GM18867 (cell line): ENCODE results near the gene DDX31.
"Not testable (repeated sequence)": the region's sequence is repeated elsewhere in the genome, so short reads cannot be mapped to it uniquely, and the experiment has no call there.

Experiments
- ATAC-seq: cut with Tn5 transposase; IDR thresholded peaks from one replicate; pipeline ENCODE4 v1.9.1; 2021; ENCODE audit warnings: mild to moderate bottlenecking, moderate library complexity; ENCODE audit not compliant: unreplicated experiment

DDX31 gene

DNA sequence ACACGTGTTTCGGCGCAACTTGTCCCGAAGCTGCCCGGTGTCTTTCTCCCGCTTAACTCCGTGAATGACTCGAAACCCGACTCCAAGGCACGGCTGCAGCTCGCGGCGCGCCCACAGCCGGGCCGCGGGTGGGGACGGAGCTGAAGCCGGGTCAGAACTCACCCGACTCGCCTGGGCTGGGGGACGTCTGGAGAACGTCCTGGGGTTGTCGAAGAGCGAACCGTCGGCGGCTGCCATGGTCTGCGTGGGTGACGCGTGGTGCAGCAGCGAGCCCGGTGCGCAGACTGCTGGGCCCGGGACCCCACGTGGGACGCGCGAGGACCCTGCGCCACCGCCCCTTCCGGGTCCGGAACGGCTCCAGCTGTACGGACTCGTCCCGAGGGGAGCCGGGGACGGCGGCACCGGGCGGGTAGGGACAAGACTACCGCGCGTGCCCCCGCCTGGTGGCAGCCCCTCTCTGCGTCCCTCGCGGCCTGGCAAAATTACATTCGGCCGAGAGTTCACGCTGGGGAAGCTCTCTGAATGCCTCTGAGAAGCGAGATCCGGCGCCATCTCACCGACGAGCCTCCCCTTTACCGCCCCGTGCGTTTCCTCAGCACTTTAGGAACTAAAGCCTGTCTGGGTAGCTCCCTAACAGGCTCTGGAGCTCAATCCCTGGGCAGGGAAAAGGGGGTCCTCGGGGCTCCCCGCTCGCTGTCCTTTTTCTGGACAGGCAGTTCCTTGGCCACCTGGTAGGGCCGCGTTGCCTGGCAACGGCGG is at the start of gene DDX31:
TSS of gene DDX31 (minus strand) at position 286 of the 759 bp plus-strand sequence. CDS start at position 237, 49 bp downstream.
- ATAC-seq = peak; percentile 81

DNA sequence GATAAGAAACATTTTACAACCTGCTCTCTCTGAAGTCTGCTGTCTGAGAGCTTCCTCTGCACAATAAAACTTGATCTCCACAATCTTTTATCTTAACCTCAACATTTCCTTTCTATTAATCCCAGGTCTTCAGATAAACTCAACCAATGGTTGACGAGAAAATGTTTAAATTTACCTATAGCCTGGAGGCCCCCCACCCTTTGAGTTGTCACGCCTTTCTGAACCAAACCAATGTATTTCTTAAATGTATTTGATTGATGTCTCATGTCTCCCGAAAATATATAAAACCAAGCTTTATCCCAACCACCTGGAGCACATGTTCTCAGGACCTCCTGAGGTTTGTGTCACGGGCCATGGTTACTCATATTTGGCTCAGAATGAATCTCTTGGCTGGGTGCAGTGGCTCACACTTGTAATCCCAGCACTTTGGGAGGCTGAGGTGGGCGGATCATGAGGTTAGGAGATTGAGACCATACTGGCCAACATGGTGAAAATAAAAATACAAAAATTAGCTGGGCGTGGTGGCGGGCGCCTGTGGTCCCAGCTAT is 48.7 kb upstream of the DDX31 start:
- ATAC-seq = not testable (repeated sequence)

DNA sequence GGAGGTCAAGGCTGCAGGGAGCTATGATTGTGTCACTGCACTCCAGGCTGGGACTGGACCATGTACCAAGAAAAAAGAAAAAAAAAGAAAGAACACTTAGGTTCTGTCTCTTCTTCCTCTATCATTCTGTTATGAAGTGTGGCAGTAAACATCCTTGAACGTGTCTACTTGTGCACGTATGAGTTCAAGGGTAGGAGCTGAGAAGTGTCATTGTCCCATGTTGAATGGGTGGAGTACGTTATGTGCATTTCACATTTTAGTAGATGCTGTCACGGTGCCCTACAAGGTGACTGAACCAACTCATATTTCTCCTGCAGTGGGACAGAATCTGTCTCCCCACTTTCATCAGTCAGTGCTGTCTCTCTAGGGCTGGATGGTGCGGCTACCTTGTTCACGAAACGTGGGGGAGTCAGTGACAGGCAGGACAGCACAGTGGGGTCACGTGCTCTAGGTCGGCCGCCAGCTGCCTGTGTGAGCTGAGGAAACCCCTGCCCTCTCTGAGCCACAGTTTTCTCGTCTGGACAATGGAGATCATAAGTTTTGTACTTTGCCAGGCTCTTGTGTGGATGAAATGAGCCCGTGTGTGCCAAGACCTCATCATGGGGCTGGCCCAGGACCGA is 47.7 kb upstream of the DDX31 start:
- ATAC-seq = no peak

GRCh38 chr9:132716007-132716406 is 46.2 kb upstream of the DDX31 start:
- no peak for ATAC-seq

- ATAC-seq = no peak
Observed at GRCh38 chr9:132712753-132713152, 43.0 kb upstream of the DDX31 start.

DNA sequence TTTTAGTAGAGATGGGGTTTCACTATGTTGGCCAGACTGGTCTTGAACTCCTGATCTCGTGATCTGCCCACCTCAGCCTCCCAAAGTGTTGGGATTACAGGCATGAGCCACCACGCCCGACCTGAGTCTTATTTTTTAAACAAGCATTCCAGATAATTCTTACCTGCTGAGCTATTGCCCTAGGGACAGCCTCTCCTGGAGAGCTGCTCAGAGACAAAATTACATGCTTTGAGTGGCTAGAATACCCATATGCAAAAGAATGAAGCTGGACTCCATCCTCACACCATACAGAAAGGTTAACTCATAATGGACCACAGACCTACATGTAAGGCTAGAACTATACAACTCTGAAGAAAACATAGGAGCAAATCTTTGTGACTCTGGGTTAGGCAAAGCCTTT is 42.1 kb upstream of the DDX31 start:
- ATAC-seq = no peak

DNA sequence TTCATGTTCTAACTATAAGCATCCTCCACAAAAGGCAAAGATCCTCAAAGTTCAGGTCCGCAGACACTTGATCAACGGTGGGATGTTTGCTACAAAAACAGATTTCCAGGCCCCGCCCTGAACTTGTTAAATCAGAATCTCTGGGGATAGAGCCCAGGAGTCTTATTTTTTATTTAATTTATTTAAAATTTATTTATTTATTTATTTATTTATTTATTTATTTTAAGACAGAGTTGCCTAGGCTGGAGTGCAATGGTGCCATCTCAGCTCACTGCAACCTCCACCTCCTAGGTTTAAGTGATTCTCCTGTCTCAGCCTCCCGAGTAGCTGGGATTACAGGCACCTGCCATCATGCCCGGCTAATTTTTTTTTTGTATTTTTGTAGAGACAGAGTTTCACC is 41.4 kb upstream of the DDX31 start:
- ATAC-seq = not testable (repeated sequence)

GRCh38 chr9:132710333-132710732 is 40.5 kb upstream of the DDX31 start:
- no peak for ATAC-seq

DNA sequence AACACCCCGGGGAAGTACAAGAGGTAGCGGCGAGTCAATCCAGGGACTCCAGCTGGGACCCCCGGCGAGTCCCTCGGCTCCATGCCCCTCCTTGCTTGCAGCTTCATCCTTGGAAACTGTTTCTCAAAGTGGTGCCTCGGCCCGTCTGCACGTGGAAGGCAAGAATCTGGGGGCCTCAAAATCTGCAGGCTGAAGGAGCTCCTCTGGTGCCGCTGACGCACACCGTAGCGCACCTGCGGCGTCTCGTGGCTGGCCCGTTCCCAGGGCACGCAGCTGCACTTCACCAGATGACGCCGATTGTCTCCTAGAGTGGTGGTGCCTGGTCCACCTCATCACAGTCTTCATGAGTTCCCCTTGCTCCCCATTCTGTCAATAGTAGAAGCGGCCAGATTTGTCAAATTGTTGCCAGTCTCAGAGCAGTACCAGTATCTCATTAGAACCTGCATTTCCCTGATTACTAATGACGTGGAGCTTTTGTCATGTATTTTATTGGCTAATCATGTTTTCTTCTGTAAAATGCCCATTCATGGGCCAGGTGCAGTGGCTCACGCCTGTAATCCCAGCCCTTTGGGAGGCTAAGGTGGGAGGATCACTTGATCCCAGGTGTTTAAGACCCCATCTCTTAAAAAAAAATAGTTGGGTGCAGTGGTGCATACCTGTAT is 39.1 kb upstream of the DDX31 start:
- ATAC-seq = no peak

DNA sequence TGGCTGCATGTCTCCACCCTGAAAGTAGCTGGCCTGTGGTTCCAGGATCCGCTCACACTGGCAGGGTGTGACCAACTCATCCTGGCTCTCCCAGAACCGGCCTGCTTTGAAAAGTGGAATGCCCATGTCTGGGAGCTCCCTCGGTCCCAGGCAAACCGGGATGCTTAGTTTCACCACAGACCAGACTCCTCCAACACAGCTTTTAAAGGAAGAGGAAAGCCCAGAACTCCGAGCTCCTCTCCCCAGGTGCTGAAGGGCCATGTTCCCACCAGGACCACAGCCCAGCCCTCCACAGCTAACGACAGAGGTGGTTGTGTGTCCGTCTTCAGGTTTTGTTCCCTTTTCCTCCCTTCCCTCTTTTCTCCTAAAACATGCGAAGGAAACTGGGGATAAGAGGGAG is 38.5 kb upstream of the DDX31 start:
- ATAC-seq = no peak

- no peak for ATAC-seq
Observed at GRCh38 chr9:132703336-132703735, 33.6 kb upstream of the DDX31 start.

GRCh38 chr9:132702254-132702653 is 32.5 kb upstream of the DDX31 start:
- no peak for ATAC-seq

DNA sequence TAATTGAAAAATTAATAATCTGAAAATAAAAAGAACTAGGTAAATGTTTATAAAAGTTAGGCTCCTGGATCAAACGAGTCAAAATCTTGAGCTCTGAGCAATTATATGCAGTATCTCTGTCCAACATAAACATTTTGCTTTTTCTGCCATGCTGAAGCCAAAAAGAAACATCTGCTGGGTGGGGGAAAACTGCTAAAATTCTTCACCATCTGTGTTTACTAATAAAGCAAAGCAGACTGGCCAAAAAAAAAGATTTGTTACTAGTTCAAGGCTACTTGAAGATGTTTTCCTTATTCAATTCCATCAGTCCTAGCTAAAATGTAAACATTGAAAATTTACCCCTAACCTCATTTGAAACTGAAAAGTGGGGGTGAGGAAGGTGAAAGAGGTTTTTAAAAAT is 30.2 kb upstream of the DDX31 start:
- ATAC-seq = no peak

- no peak for ATAC-seq
Observed at GRCh38 chr9:132698989-132699388, 29.2 kb upstream of the DDX31 start.

GRCh38 chr9:132697230-132697629 is 27.4 kb upstream of the DDX31 start:
- ATAC-seq = no peak

DNA sequence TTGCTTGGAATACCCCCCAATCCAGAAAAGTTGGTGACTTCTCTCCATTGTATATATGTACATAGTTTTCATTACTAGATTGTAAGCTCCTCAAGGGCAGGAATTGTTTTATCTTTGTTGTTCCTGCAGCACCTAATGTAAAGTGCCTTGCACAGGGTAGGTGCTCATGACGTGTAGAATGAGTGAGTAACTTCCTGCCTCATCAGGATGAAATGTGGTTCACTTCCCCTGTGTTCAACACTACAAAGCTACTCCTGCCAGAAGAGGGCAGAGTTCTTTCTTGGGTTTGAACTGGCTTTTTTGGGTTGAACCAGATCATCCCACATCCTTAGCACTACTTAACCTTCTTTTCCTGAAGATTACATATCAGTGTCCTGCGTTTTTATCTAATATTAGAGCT is 24.4 kb upstream of the DDX31 start:
- no peak for ATAC-seq

GRCh38 chr9:132690696-132691095 is 20.9 kb upstream of the DDX31 start:
- ATAC-seq = no peak

GRCh38 chr9:132683873-132684272 is 14.1 kb upstream of the DDX31 start:
- ATAC-seq = no peak

- ATAC-seq = no peak
Observed at GRCh38 chr9:132681561-132681960, 11.8 kb upstream of the DDX31 start.

- no peak for ATAC-seq
Observed at GRCh38 chr9:132679946-132680625, 10.3 kb upstream of the DDX31 start.

- ATAC-seq = no peak
Observed at GRCh38 chr9:132677976-132678375, 8.2 kb upstream of the DDX31 start.
